AG09319 (cell line): Measurements from ENCODE around the gene PNKD.

Experiments
- DNase-seq: peaks from one replicate; pipeline ENCODE4 v3.0.0-alpha.2; 2010; ENCODE audit warnings: low read depth; ENCODE audit errors: extremely low read depth
- CTCF ChIP-seq: IDR thresholded peaks from 2 replicates; pipeline ENCODE4 v1.5.1; 2011; ENCODE audit warnings: low read depth, mild to moderate bottlenecking, inconsistent platforms, low read length, moderate library complexity

PNKD gene

DNA sequence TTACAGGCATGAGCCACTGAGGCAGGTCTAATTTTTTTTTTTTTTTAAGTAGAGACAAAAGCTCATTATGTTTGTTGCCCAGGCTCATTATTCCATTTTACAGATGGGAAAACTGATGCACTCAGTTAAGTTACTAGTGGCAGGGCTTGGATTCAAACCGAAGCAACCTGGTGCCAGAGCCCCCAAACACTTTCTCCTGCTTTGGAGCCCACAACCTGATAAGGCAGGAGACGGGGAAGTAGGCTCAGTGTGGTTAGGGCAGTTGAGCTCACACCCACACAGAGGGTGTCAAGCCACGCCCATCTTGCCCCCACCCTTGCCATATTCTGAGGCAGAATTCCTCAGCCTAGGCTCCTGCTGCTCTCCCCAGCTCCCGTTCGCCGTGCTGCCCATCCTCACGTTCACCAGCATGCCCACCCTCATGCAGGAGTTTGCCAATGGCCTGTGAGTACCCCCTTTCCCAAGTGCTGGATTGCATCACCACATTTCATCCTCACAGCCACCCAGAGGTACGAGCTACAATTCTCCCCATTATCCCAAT is 123.5 kb downstream of the PNKD start:
- no peak for DNase-seq
- no peak for TF ChIP-seq CTCF

DNA sequence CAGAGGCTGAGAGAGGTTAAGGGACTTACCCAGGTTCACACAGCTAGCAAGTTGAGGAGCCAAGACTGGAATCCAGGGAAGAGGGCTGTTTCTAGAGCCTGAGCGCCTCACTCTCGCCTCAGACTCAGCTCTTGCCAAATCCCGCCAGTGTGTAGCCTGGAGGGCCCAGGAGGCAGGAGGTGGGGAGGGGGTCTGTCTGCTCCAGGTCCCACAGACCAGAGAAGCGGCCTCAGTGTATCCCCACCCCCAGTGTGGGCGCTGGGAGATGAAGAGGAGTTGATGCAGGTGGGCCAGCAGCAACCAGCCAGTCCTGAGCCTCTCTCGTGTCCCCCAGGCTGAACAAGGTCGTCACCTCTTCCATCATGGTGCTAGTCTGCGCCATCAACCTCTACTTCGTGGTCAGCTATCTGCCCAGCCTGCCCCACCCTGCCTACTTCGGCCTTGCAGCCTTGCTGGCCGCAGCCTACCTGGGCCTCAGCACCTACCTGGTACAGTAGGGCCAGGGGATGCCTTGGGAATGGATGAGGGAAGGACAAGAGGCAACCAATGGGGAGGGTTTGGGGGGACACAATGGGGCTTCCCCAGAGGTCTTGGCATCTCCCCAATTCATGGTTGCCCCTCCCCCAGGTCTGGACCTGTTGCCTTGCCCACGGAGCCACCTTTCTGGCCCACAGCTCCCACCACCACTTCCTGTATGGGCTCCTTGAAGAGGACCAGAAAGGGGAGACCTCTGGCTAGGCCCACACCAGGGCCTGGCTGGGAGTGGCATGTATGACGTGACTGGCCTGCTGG is 124.2 kb downstream of the PNKD start:
- no peak for TF ChIP-seq CTCF
- DNase-seq, result no peak

GRCh38 chr2:218395090-218395444 is 124.7 kb downstream of the PNKD start:
- no peak for DNase-seq
- TF ChIP-seq CTCF, result no peak

DNA sequence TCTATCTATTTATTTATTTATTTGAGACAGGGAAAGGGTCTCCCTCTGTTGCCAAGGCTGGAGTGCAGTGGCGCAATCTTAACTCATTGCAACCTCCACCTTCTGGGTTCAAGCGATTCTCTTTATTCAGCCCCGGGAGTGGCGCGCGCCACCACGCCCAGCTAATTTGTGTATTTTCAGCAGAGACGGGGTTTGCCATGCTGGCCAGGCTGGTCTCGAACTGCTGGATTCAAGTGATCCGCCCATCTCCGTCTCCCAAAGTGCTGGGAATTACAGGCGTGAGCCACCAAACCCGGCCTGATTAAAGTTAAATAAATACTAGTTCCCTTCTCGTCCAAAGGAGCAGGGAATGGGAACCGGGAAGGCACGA is 125.1 kb downstream of the PNKD start:
- DNase-seq, result no peak

DNA sequence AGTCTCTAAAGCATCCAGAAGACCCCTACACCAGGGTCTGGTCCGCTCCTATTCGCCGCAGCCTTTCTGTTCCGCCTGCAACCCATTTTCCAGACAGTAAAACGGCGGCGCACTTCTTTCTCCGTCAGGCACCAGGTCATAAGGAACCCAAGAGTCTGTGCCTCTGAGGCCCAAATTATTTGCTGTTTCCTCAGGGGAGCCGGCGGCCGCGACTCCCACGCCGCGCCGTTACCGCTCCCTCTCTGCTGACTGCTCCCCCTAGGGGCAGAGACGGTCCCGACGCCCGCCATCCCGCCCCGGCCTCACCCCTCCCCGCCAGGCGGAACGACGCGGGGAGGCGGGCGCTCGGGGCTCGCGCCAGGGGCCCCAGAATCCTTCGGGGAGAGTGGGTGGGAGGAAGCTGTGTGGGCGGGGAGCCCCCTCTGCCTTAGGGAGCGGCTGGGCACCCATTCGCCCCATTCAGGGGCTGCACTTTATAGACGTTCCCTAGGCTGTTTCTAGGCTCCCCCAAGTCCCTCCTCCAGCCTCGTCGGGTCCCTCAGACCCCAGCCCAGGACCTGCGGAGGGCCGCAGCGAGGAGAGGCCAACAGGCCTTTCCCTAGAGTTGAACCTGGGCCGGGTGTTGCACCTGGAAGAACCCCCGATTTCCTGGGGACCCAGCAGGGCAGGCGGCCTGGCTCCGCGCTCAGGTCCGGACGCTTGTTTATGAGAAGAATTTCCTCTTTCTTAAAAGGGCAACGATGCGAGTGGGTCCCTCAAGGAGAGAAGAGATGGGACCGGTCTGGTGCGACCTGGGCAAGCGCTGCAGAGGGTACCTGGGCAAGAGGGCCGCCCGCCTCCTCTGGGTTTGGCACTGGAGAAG is 125.7 kb downstream of the PNKD start:
- peak; percentile 97 for DNase-seq
- peak; percentile 62 for TF ChIP-seq CTCF

More for the DNA sequence above, 125.1 kb downstream of the PNKD start:
- TF ChIP-seq CTCF, result no peak
